ENCODE data around the gene FCRLA. TPM values are rescaled to one million over a fixed set of nuclear protein-coding genes. Genes with fewer than 3 reads are reported as not detected.

FCRLA gene
- total RNA-seq, 1 donor from 2014 or later, result not detected

DNA sequence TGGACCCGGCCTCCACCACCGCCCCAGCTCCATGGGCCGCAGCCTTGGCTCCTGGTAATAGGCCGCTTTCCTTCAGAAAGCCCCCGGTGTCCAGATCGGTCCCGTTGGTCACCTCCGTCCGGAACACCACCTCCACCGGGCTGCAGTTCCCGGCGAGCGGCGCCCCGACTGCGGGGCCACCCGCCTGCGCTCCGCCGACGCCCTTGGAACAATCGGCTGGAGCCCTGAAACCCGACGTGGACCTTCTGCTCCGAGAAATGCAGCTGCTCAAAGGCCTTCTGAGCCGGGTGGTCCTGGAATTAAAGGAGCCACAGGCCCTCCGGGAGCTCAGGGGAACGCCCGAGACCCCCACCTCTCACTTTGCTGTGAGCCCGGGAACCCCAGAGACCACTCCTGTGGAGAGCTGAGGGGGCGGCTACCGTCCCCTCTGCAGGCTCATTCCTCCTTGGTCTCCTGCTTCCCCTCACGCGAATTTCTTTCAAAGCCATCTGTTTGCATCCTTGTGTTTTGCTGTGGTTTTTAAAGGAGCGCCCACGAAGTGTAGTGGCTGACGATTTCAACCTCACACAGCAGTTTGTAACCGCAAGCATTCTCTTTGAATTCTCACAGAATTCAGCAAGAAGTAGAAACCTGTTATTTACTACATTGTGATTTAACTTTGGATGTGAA lies 20.4 kb downstream of the FCRLA start:
- intact Hi-C loops (cut with DNase I), result no loop called here

DNA sequence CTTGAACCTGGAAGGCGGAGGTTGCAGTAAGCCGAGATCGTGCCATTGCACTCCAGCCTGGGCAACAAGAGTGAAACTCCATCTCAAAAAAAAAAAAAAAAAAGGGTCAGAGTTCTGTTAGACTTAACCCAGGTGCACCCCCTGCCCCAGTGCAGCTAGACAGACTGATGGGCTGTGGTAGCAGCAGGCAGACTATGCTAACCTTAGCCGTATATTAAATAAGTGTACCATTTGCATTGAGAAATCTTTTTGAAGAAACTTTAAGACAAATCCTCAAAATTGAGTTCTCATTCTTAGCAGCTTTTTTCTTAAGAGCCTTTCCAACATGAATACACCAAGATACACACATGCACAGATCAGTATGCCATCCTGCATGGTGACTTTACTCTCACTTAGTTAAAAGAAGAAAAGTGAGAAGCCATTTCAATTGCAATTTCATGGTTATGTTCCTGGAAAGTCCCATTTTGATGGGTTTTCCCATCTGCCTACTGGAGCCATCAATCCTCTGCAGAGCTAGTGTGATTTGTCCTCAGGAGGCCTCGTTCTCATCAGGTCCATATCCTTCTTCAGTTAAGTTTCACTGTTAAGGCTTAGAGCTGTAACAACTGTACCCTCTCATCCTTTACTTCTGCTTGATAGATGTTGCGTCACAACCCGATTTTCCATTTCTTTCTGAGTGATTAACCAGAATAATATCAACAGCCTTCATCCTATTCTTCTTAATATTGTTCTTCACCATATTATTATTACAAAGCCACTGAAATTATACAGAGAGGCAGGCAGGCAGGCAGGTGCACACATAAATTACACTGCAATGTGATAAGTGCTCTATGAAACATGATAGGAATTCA lies 21.6 kb downstream of the FCRLA start:
- intact Hi-C loops (cut with DNase I), result no loop called here
- DNase-seq (no peak), ATAC-seq (ENCODE audit: poor library complexity) (no peak)

More for the DNA sequence above, 20.4 kb downstream of the FCRLA start:
- DNase-seq, result no peak
- no peak for ATAC-seq (ENCODE audit: poor library complexity)

DNA sequence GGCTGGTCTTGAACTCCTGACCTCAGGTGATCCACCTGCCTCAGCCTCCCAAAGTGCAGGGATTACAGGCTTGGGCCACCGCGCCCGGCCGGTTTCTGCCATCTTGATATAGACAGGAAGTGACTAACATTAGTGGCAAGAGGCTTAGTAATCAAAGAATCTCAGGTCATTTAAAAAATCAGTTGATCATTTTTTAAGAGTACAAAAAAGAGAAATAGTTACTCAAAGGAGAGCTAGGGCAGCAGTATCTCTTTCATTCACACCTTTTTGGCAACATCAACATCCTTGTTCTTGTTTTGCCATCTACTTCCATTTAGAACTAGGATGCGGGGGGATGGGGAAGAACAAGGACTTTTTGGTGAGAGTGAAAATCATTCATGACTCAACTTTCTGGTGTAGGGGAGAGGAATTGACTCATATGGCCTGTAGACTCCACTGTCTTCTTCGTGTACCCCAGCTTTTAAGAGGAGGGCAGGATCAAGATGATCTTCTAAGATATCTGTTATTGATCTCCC lies 23.1 kb downstream of the FCRLA start:
- ATAC-seq (ENCODE audit: poor library complexity) (no peak), DNase-seq (no peak)
- intact Hi-C loops (cut with DNase I), result loop anchor here (10.0 kb wide), 1 partner anchor 245 kb away; no protein-coding TSS in a partner anchor

DNA sequence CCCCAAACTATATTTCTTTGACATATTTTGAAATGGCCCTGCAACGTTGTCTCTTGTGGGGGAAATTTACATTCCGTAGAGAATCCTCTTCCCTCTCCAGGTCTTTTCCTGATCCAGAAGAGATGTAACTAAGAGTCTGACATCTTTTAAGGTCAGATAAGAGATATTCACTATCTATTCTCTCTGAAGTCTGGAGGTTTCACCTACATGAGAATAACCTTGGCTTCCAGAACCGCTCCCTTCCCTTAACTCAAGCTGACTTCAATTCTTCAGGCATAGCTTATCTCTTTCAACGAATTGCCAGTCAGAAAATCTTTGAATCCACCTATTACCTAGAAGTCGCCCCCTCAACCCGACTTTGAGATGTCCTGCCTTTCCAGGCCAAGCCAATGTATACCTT lies 24.2 kb downstream of the FCRLA start:
- intact Hi-C loops (cut with DNase I), result loop anchor here (10.0 kb wide), 1 partner anchor 246 kb away; no protein-coding TSS in a partner anchor
- ATAC-seq (ENCODE audit: poor library complexity) (no peak), DNase-seq (no peak)

DNA sequence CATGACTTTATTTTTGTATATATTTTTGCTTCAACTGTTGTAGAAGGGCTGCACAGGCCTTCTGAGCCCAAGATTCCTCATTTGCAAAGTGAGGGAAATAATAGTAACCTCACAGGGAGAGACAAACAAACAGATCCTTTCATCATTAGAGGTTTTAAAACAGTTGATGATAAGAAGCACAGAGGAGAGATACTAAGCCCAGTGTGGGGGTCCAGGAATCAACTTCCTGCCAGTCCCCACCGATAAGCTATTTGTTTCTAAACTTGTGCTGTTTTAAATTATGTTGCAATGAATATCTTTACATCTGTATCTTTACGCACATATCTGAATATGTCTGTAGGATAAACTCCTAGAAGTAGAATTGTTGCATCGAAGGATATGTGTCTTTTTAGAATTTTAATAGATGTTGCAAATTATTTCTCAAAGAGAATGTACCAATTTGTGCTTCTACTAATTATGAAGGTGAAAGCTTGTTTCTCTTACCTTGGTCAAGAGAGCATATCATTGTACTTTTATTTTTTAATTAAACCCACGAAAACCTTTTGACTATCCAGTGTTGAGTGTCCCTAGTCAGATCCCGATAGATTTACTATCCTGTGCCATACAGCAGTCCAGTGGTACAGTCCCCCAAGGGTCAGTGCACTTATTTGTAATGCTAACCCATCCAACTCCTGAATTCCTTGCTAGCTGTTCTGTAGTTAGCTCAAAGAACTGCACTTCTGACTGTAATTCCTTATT lies 25.1 kb downstream of the FCRLA start:
- no peak for ATAC-seq (ENCODE audit: poor library complexity)
- intact Hi-C loops (cut with DNase I), result loop anchor here (10.0 kb wide), 1 partner anchor 247 kb away; no protein-coding TSS in a partner anchor

DNA sequence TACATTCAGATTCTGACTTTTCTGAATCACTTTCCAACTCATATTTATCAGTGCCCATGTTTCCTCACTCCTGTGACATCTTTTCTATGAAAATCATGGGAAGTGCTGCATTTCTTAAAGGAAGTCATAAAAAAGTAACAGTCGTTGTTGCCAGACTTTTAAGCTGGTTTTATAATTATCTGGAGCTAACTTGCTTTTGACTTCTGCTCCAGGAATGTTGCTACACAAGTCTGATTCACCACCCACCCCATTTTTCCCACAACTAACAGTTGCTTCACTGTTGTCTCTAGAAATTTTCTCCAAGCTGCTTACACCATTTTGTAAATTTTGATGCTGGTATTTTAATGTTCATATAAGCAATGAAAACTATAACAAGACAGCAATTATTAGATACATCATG lies 26.5 kb downstream of the FCRLA start:
- DNase-seq (no peak), ATAC-seq (ENCODE audit: poor library complexity) (no peak)

More for the DNA sequence above, 25.1 kb downstream of the FCRLA start:
- no peak for DNase-seq

DNA sequence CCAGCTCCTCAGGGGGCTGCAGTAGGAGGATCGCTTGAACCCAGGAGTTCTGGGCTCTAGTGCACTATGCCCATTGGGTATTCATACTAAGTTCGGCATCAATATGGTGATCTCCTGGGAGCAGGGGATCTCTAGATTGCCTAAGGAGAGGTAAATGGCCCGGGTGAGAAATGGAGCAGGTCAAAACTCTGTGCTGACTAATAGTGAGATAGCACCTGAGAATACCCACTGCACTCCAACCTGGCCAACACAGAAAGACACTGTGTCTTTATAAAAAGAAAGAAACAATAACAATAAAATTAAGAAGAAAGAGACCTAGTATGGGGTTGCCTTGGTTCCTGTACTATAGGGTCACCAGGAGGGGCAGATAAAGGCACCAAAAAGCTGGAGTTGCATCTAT lies 28.8 kb downstream of the FCRLA start:
- ATAC-seq (ENCODE audit: poor library complexity) (no peak), DNase-seq (no peak)
- intact Hi-C loops (cut with DNase I), result loop anchor here (10.0 kb wide), 1 partner anchor 251 kb away; no protein-coding TSS in a partner anchor

More for the DNA sequence above, 26.5 kb downstream of the FCRLA start:
- intact Hi-C loops (cut with DNase I), result loop anchor here (10.0 kb wide), 1 partner anchor 249 kb away; no protein-coding TSS in a partner anchor

DNA sequence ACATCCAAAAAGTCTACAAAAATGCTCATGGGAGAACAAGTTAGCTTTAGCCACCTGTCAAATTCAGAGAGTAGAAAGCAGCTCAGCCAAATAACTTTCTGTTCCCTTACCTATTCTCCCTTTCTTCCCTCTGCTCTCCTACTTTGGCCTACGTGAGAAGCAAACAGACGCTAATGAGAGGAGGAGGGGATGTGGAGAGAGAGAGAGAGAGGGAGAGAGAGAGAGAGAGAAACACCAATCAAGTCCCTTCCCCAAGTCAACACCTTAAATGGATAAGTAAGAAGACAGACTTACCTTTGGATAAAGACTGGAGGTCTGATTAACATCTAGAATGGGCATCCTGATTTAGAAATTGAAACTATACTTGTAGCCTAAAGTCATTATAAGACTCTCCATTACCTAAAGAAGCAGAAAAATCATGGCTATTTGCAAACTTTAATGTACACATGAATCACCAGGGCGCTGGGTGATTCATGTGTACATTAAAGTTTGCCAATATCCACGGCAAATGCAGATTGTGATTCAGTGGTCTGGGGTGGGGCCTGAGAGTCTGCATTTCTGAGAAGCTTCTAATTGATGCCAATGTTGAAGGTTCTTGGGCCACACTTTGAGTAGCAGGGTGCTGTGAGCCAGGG lies 29.4 kb downstream of the FCRLA start:
- no peak for DNase-seq
- no peak for ATAC-seq (ENCODE audit: poor library complexity)
- intact Hi-C loops (cut with DNase I), result loop anchor here (10.0 kb wide), 1 partner anchor 252 kb away; no protein-coding TSS in a partner anchor

DNA sequence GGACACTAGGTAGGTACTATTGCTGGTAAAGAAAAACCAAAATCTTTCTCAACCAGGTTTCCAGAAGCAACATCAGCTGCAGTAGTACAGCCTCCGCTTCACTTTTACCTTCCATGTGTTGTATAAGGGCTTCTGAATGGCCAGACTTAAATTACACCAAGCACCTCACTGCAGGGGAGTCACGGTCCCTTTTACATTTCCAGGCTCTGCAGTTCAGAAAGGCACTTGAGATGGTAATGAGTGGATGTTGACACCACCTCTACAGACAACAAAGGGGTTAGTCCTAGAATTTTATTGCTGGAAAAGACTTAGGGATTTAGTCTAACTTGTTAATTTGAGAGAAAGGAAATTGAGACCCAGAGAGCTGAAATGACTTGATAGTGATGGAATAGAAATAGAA lies 30.6 kb downstream of the FCRLA start:
- intact Hi-C loops (cut with DNase I), result loop anchor here (10.0 kb wide), 1 partner anchor 253 kb away; no protein-coding TSS in a partner anchor
- no peak for ATAC-seq (ENCODE audit: poor library complexity)
- DNase-seq, result no peak

DNA sequence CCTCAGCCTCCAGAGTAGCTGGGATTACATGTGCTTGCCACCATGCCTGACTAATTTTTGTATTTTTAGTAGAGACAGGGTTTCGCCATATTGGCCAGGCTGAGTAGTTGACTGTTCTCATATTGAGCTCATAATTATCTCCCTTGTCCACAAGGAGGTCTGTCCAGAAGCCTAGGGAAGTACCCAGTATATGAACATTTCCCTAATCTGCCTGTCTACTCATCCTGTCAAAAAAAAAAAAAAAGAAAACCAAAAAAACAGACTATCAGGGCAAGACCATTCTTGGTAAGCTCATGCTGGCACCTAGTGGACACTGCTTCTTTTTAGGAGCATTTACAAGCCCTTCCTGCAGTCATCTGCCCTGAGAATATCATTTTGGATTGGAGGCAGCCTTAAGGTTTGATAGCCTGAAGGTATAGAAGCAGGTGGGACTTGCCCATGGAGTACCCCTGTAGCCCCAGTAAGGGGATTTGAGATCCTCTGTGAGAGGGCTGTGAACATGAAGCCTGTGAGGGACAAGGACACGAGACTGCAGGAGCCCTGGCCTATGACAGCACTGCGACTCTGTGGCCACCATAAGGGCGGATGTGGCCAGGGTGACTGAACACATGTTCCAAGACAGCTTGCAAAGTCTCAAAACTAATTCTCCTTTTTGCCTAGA lies 31.7 kb downstream of the FCRLA start:
- peak; percentile 71 for ATAC-seq (ENCODE audit: poor library complexity)
- intact Hi-C loops (cut with DNase I), result loop anchor here (10.0 kb wide), 1 partner anchor 254 kb away; no protein-coding TSS in a partner anchor
- DNase-seq, result peak; percentile 70

DNA sequence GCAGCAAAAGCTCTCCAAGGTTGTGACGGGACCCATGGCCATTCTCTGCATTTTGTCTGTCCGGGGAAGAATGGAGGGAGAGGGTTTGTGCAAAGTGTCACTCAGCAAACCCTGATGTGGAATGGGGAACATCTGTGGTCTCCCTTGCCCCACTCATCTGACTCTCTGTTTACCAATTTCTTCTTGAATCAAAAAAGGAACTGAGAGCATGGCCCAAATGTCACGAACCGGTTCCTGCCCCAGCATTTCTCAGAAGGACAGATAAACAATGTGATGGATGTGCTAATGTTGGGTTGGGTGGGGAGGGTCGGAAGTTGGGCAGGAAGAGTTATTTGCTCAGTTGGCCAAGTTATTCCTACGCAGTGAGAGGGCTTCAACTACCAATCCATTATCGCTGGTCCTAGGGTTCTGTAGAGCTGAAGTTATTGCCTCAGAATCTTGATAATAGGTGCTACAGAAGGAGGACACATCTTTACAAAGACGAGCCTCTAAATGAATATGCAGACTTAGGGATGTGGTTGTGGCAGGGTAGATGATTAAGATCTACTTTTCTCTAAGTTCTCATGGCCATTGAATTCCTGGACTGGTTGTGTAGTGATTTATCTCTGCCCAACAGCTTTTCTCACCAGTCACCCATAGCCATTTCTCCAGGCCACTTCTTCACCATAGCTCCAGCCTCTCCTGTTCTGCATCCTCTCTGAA lies 33.0 kb downstream of the FCRLA start:
- ATAC-seq (ENCODE audit: poor library complexity), result peak; percentile 57
- intact Hi-C loops (cut with DNase I), result loop anchor here (10.0 kb wide), 2 partner anchors 255 to 335 kb away; no protein-coding TSS in a partner anchor
- DNase-seq, result no peak

DNA sequence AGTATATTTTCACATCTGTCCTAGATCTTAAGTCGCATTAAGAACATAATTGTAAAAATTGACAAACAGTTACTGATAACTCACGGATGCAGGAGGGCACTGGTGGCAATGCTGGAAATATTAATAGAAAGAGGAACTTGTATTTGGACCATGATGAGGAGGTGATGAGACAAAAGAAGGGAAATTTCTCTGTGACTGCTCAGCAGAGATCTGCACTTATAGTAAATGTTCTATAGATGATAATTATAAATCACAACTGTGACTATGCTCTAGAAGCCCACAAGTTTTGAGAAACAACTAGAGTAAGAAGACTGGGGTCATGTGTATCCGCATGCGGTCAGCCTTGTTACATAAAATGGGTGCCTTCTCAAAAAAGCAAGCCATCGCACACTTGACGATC lies 33.9 kb downstream of the FCRLA start:
- DNase-seq (no peak), ATAC-seq (ENCODE audit: poor library complexity) (no peak)
- intact Hi-C loops (cut with DNase I), result loop anchor here (10.0 kb wide), 1 partner anchor 336 kb away; no protein-coding TSS in a partner anchor

DNA sequence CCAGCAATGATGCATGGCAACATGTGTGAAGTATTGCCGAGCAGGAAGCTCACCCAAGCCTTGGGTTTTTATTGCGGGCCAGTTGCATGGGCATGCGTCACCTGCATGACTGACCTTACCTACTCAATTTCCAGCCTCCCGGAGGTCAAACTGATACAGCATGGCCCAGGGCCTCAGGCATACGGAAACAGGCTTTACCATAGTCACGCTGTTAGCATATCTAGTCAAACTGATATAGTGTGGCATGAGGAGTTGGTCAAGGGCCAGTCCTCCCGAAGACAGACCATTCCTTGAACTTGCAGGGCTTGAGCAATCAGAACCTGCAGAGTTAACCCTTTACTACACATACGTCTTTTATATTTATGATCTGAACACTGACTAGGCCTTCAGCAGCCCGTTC lies 36.2 kb downstream of the FCRLA start:
- ATAC-seq (ENCODE audit: poor library complexity) (no peak), DNase-seq (no peak)
- intact Hi-C loops (cut with DNase I), result loop anchor here (10.0 kb wide), 1 partner anchor 338 kb away; no protein-coding TSS in a partner anchor

DNA sequence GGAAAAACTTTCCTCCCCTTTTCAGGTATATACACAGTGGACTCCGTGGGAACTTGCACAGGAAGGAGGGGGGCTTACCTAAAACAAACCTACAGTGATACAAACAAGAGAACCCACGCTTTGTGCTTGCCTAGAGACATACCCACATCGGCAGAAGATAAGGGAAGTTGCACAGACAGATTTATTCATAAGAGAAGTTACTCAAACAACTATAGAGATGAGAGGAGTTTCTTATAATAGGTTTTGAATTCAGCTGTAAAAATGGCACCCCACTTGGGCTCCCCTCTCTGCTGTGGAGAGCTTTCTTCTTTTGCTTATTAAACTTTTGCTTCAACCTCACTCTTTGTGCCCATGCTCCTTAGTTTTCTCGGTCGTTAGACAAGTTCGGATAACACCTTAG lies 40.8 kb downstream of the FCRLA start:
- DNase-seq, result no peak
- intact Hi-C loops (cut with DNase I), result loop anchor here (10.0 kb wide), 1 partner anchor 343 kb away; no protein-coding TSS in a partner anchor
- no peak for ATAC-seq (ENCODE audit: poor library complexity)

DNA sequence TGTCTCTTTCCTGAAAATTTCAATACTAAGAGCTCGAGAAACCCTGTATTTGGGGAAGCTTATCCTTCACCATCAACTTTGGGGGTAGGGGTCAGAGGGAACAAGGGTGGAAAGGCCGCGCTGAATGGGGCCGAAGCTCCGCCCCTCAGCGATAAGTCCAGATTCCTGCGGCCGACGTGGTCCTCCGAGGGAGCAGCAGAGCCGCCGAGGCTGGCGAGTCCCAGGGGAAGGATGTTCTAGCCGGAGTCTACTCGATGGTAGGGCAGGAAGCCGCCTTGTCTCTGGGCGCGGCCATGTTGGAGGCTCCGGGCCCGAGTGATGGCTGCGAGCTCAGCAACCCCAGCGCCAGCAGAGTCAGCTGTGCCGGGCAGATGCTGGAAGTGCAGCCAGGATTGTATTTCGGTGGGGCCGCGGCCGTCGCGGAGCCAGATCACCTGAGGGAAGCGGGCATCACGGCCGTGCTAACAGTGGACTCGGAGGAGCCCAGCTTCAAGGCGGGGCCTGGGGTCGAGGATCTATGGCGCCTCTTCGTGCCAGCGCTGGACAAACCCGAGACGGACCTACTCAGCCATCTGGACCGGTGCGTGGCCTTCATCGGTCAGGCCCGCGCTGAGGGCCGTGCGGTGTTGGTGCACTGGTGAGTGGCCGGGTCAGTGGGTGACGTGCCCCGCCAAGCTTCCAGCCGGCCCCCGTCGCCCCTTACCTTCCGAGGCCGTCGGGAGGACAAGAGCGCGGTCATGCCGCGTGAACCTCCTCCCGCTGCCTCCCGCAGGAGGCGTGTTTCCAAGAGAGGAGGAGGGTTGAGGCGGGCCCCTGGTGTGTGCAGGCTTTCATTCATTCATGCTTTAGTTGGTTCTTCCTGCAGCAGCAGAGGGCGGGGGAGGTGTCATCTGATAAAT lies 42.7 kb downstream of the FCRLA start, which contains the start of gene DUSP12:
Gene DUSP12 (plus strand): TSS at position 278 of the 899 bp plus-strand sequence. CDS start 16 bp downstream, at position 294.
- peak; percentile 100 for ATAC-seq (ENCODE audit: poor library complexity)
- DNase-seq, result peak; percentile 96
- intact Hi-C loops (cut with DNase I), result loop anchor here (10.0 kb wide), 1 partner anchor 345 kb away; no protein-coding TSS in a partner anchor
